H9 (cell line): ENCODE results near the gene CHRNA4. TPM values are rescaled to one million over a fixed set of nuclear protein-coding genes. Genes with fewer than 3 reads are reported as not detected.

ENCODE experiments used
- DNase-seq: peaks from one replicate; pipeline ENCODE4 v3.0.0-alpha.2; 2017
- H2AFZ ChIP-seq: one replicate; pipeline ENCODE4 v1.6.1; 2013; ENCODE audit warnings: mild to moderate bottlenecking, low read length, control low read depth, moderate library complexity
- H2AK5ac ChIP-seq: 2 replicates; pipeline ENCODE4 v1.6.1; 2013; ENCODE audit warnings: low read length, control low read depth, mixed read lengths; ENCODE audit not compliant: insufficient read length
- H2BK120ac ChIP-seq: one replicate; pipeline ENCODE4 v1.6.1; 2013; ENCODE audit warnings: low read depth, mild to moderate bottlenecking, low read length, control low read depth, inconsistent platforms; ENCODE audit not compliant: poor library complexity, severe bottlenecking
- H2BK12ac ChIP-seq: 2 replicates; pipeline ENCODE4 v1.6.1; 2013; ENCODE audit warnings: low read length, control low read depth, mixed read lengths, low read depth; ENCODE audit not compliant: insufficient read length
- H2BK15ac ChIP-seq: 2 replicates; pipeline ENCODE4 v1.6.1; 2013; ENCODE audit warnings: low read depth, low read length, control low read depth
- H2BK20ac ChIP-seq: one replicate; pipeline ENCODE4 v1.6.1; 2013; ENCODE audit warnings: low read depth, mild to moderate bottlenecking, low read length, control low read depth, inconsistent platforms; ENCODE audit not compliant: poor library complexity, severe bottlenecking
- H2BK5ac ChIP-seq: 2 replicates; pipeline ENCODE4 v1.6.1; 2013; ENCODE audit warnings: low read length, control low read depth, mixed read lengths; ENCODE audit not compliant: insufficient read length
- H3K14ac ChIP-seq: 2 replicates; pipeline ENCODE4 v1.6.1; 2013; ENCODE audit warnings: low read length, control low read depth; ENCODE audit not compliant: insufficient read depth
- H3K18ac ChIP-seq: 2 replicates; pipeline ENCODE4 v1.6.1; 2013; ENCODE audit warnings: low read depth, mild to moderate bottlenecking, mixed read lengths, low read length, control low read depth; ENCODE audit not compliant: insufficient read length
- H3K23ac ChIP-seq: 2 replicates; pipeline ENCODE4 v1.6.1; 2013; ENCODE audit warnings: low read length, control low read depth, mixed read lengths, low read depth; ENCODE audit not compliant: insufficient read length
- H3K23me2 ChIP-seq: 2 replicates; pipeline ENCODE4 v1.6.1; 2013; ENCODE audit warnings: low read depth, mild to moderate bottlenecking, mixed read lengths, low read length, control low read depth; ENCODE audit not compliant: insufficient read length, poor library complexity, severe bottlenecking
- H3K27ac ChIP-seq: 2 replicates; pipeline ENCODE4 v1.5.1; 2013; ENCODE audit warnings: low read length, control low read depth, mixed read lengths, low read depth; ENCODE audit not compliant: insufficient read length
- H3K27me3 ChIP-seq: 2 replicates; pipeline ENCODE4 v1.6.1; 2013; ENCODE audit warnings: low read length, control low read depth, inconsistent platforms; ENCODE audit not compliant: insufficient read depth
- H3K4ac ChIP-seq: 2 replicates; pipeline ENCODE4 v1.6.1; 2013; ENCODE audit warnings: low read depth, mild to moderate bottlenecking, control low read depth, inconsistent platforms, low read length, moderate library complexity
- H3K4me1 ChIP-seq: 2 replicates; pipeline ENCODE4 v1.6.1; 2013; ENCODE audit warnings: low read length, control low read depth, inconsistent platforms; ENCODE audit not compliant: insufficient read depth
- H3K4me2 ChIP-seq: 2 replicates; pipeline ENCODE4 v1.6.1; 2013; ENCODE audit warnings: low read length, control low read depth, mixed read lengths; ENCODE audit not compliant: insufficient read length, insufficient read depth
- H3K56ac ChIP-seq: 2 replicates; pipeline ENCODE4 v1.6.1; 2013; ENCODE audit warnings: low read depth, mild to moderate bottlenecking, mixed read lengths, low read length, control low read depth; ENCODE audit not compliant: insufficient read length
- H3K79me1 ChIP-seq: 2 replicates; pipeline ENCODE4 v1.6.1; 2013; ENCODE audit warnings: low read depth, mild to moderate bottlenecking, moderate library complexity, low read length, control low read depth, inconsistent platforms; ENCODE audit not compliant: insufficient read depth, poor library complexity, severe bottlenecking
- H3K79me2 ChIP-seq: 2 replicates; pipeline ENCODE4 v1.6.1; 2013; ENCODE audit warnings: low read length, control low read depth, inconsistent platforms; ENCODE audit not compliant: insufficient read depth
- H3K9ac ChIP-seq: 2 replicates; pipeline ENCODE4 v1.6.1; 2013; ENCODE audit warnings: low read length, control low read depth, mixed read lengths; ENCODE audit not compliant: insufficient read length; ENCODE audit errors: extremely low read depth
- H3K9me3 ChIP-seq: one replicate; pipeline ENCODE4 v1.6.1; 2013; ENCODE audit warnings: low read depth, low read length, inconsistent platforms; ENCODE audit not compliant: control insufficient read depth
- H3T11ph ChIP-seq: one replicate; pipeline ENCODE4 v1.6.1; 2013; ENCODE audit warnings: mild to moderate bottlenecking, low read length, control low read depth, inconsistent platforms
- H4K20me1 ChIP-seq: one replicate; pipeline ENCODE4 v1.6.1; 2013; ENCODE audit not compliant: control insufficient read depth, insufficient read length, insufficient read depth
- H4K5ac ChIP-seq: 2 replicates; pipeline ENCODE4 v1.6.1; 2013; ENCODE audit warnings: low read depth, mild to moderate bottlenecking, mixed read lengths, low read length, control low read depth; ENCODE audit not compliant: insufficient read length
- H4K8ac ChIP-seq: replicated peaks from 2 replicates; pipeline ENCODE4 v1.6.1; 2013; ENCODE audit warnings: low read length, control low read depth, mixed read lengths, low read depth; ENCODE audit not compliant: insufficient read length
- H4K91ac ChIP-seq: 2 replicates; pipeline ENCODE4 v1.6.1; 2013; ENCODE audit warnings: low read depth, mild to moderate bottlenecking, moderate library complexity, mixed read lengths, low read length, control low read depth; ENCODE audit not compliant: insufficient read length
- H3K27ac Mint-ChIP-seq, 3 experiments: 2 replicates in 2 of 3; 3 replicates in 1 of 3; pipeline ENCODE4 v1.8.0; 2020 to 2021; ENCODE audit warnings: mixed read lengths in 3 of 3, mild to moderate bottlenecking in 1 of 3, moderate library complexity in 1 of 3
- H3K27me3 Mint-ChIP-seq: 2 replicates; pipeline ENCODE4 v1.8.0; 2021; ENCODE audit warnings: low read depth, mild to moderate bottlenecking, moderate library complexity, mixed read lengths
- H3K36me3 Mint-ChIP-seq, 3 experiments: 2 replicates in 2 of 3; 3 replicates in 1 of 3; pipeline ENCODE4 v1.8.0; 2020 to 2021; ENCODE audit warnings: low read depth in 3 of 3, mixed read lengths in 3 of 3; ENCODE audit not compliant: insufficient read depth in 1 of 3
- H3K4me1 Mint-ChIP-seq, 2 experiments: 2 replicates each; pipeline ENCODE4 v1.8.0; 2020; ENCODE audit warnings: mixed read lengths in 2 of 2
- H3K4me3 Mint-ChIP-seq, 2 experiments: 2 replicates in 1 of 2; 3 replicates in 1 of 2; pipeline ENCODE4 v1.8.0; 2020 to 2021; ENCODE audit warnings: mild to moderate bottlenecking in 2 of 2, mixed read lengths in 2 of 2, moderate library complexity in 1 of 2
- H3K9me3 Mint-ChIP-seq, 2 experiments: 2 replicates in 1 of 2; 3 replicates in 1 of 2; pipeline ENCODE4 v1.8.0; 2020; ENCODE audit warnings: mild to moderate bottlenecking in 2 of 2, mixed read lengths in 2 of 2, moderate library complexity in 1 of 2
- CTCF ChIP-seq: fragments of 200-600 bp; sonication (generic); conservative IDR thresholded peaks from 3 replicates; pipeline ENCODE4 v1.8.0; 2021; ENCODE audit warnings: antibody characterized with exemption, mild to moderate bottlenecking
- WGBS: extraction: QIAGEN DNeasy Blood & Tissue Kit; methylation state at CpG from one replicate; pipeline ENCODE4 v1.1.7; 2013; ENCODE audit warnings: missing lambda C conversion rate, low lambda C conversion rate, mixed read lengths; ENCODE audit not compliant: insufficient read length; ENCODE audit errors: extremely low coverage; 5-methylcytosine and 5-hydroxymethylcytosine counted together
- total RNA-seq: library from RNA; stranded (reverse); gene quantifications from 2 replicates; pipeline ENCODE4 v1.2.1, GENCODE V29; 2021

Gene CHRNA4
- total RNA-seq, 1 experiment from 2014 or later, result 2.5 TPM

GRCh38 chr20:63387917-63388316 lies 26.8 kb upstream of the CHRNA4 start:
- H3K4me3 Mint-ChIP-seq, result no peak overlapping the region; a peak in 1 of 5 replicates
- Histone ChIP-seq H2BK20ac (no peak overlapping the region), H2AK5ac (no peak overlapping the region), H3K4me2 (no peak overlapping the region), H3K23me2 (no peaks in the 10 kb centered on the region), H3K14ac (no peak overlapping the region), H4K8ac (no peak overlapping the region), H2BK15ac (no peak overlapping the region), H3K23ac (no peak overlapping the region), H3K56ac (no peak overlapping the region), H3K9ac (no peak overlapping the region), H3K79me1 (no peaks in the 10 kb centered on the region), H2BK5ac (no peak overlapping the region), H3K9me3 (peaks cover 17% of the 10 kb centered on the region), H4K91ac (no peak overlapping the region), H3K27me3 (no peaks in the 10 kb centered on the region), H2BK12ac (no peak overlapping the region), H2AFZ (no peak overlapping the region), H4K20me1 (no peaks in the 10 kb centered on the region), H3K27ac (no peak overlapping the region), H3K79me2 (0 out of 2 replicates have a peak, but pooled peaks cover 1% of the 10 kb centered on the region), H3T11ph (no peak overlapping the region), H3K18ac (no peak overlapping the region), H2BK120ac (no peak overlapping the region), H3K4me1 (no peaks in the 10 kb centered on the region), H3K4ac (no peak overlapping the region), H4K5ac (no peak overlapping the region)
- H3K9me3 Mint-ChIP-seq, result peaks cover 56 to 71% of the 10 kb centered on the region in 2 experiments
- peaks cover 6% of the 10 kb centered on the region in 2 experiments; a peak in 3 of 4 replicates for H3K4me1 Mint-ChIP-seq
- no peak for DNase-seq
- H3K27me3 Mint-ChIP-seq, result peaks cover 37% of the 10 kb centered on the region
- TF ChIP-seq CTCF, result no peak
- H3K36me3 Mint-ChIP-seq, result peaks cover 20 to 31% (median 23%) of the 10 kb centered on the region in 3 experiments
- WGBS, result no CpG with 5 or more reads among the region's 18 CpGs
- peak overlapping the region in 1 of 3 experiments; percentile 4; a peak in 1 of 7 replicates for H3K27ac Mint-ChIP-seq
